Duodenal mucosa (tissue), 2 donors: Measurements from ENCODE around the gene FCER1G.

Experiments
- H3K27ac ChIP-seq: one replicate; pipeline ENCODE4 v1.7.0; 2013; ENCODE audit warnings: low read depth, low read length
- H3K27me3 ChIP-seq, 2 donors: one replicate each; pipeline ENCODE4 v1.7.0; 2013; ENCODE audit warnings: low read length in 2 of 2, control low read depth in 1 of 2; ENCODE audit not compliant: insufficient read depth in 2 of 2, control insufficient read depth in 1 of 2
- H3K36me3 ChIP-seq, 2 donors: one replicate each; pipeline ENCODE4 v1.7.0; 2013; ENCODE audit warnings: low read length in 2 of 2, control low read depth in 1 of 2; ENCODE audit not compliant: insufficient read depth in 2 of 2, control insufficient read depth in 1 of 2
- H3K4me1 ChIP-seq, 2 donors: one replicate each; pipeline ENCODE4 v1.7.0; 2013; ENCODE audit warnings: low read length in 2 of 2, control low read depth in 1 of 2; ENCODE audit not compliant: insufficient read depth in 2 of 2, control insufficient read depth in 1 of 2
- H3K4me3 ChIP-seq, 2 donors: one replicate each; pipeline ENCODE4 v1.7.0; 2013; ENCODE audit warnings: low read length in 2 of 2, low read depth in 1 of 2
- H3K9ac ChIP-seq, 2 donors: one replicate each; pipeline ENCODE4 v1.7.0; 2013; ENCODE audit warnings: low read length in 2 of 2, low read depth in 1 of 2
- H3K9me3 ChIP-seq, 2 donors: one replicate each; pipeline ENCODE4 v1.7.0; 2013; ENCODE audit warnings: low read length in 2 of 2, control low read depth in 1 of 2; ENCODE audit not compliant: control insufficient read depth in 1 of 2

The FCER1G gene

DNA sequence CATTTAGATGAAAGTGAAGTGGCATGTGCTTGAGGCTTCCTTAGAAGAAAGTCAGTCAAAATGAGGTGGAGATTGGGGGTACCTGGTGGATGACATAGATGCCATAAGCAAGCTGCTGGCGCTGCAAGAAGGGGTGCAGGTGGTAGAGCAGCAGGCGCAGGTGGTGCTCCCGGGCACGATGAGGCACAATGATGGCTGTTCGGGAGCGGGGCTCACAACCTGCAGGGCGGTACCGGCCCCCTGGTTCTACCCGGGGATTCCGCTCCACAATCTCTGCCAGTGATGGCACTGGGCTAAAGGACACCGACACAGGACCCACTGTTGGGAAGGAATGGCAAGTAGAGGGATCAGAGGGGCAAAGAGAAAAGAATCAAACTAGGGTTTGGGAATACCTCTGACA, 40.2 kb upstream of the FCER1G start:
- Histone ChIP-seq H3K9me3 (no peaks in the 10 kb centered on the region), H3K9ac (no peak overlapping the region), H3K4me3 (no peak overlapping the region), H3K27me3 (no peaks in the 10 kb centered on the region), H3K4me1 (peaks cover 20 to 34% of the 10 kb centered on the region in 2 donors), H3K27ac (no peak overlapping the region), H3K36me3 (peaks cover 33 to 54% of the 10 kb centered on the region in 2 donors)

DNA sequence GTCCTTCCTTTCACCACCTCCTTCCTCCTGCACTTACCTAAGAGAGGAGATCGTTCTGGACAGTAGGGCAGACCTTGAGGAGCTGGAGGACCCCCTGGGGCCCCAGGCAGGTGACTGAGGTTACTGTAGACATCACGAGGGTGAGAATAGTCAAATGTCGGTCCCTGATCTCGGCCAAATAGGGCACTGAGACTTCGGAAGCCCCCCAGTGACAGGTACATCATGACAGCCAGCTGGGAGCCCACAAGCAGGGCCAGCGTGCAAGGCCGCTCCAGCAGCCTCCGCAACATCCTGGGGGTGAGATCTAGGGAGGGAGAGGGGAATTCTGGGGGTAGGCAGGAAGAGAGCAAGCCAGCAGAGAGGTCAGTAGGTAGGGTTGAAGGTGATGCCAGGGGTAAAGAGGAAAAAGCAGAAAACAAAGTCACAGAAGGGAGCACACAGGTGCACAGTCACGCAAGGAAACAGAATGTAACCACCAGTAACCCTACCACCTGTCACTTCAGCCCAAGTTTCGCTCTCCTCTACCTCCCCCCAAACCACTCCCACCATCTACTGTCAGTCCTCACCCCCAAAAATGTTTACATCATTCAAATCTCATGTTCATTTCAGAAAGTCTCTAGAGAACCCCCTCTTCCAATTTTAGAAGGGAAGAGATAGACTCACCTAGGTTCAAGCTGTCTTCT, 39.2 kb upstream of the FCER1G start:
- peaks cover 26 to 44% of the 10 kb centered on the region in 2 donors for H3K36me3 ChIP-seq

DNA sequence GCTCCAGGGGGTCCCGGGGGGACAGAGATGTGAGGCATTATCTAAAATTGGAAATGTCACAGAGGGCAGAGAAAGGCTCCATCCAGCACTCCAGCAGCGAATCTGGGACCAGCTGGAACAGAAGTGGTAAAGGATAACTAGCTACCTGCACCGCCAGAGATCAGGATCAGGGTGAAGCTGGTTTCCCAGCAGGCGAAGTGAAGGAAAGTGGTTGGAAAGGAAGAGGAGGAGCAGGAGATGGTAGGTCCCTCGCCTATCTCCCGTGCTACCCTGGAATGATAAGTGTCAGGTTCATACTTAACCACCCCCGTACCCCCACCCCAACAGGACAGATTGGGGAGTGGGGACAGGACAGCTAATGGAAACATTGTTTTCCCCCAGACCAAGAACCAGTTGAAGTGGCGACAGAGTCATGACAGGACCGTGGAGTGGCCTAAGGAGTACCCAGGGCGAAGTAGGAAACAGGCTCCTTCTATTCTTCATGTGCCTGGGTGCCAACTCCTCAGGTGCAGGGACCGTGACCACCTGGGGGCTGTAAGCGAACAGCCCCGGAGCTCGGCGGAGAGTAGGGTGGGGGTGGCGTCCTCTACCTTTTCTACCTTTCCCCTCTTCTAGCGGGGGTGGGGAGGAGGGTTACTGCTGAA, 38.5 kb upstream of the FCER1G start:
- Histone ChIP-seq H3K9ac (peak overlapping the region; percentile 90 to 96), H3K27ac (peak overlapping the region; percentile 79), H3K4me1 (peaks cover 20 to 34% of the 10 kb centered on the region in 2 donors), H3K36me3 (peaks cover 25 to 38% of the 10 kb centered on the region in 2 donors), H3K9me3 (no peaks in the 10 kb centered on the region), H3K27me3 (no peaks in the 10 kb centered on the region), H3K4me3 (peak overlapping the region; percentile 84 to 99)

More for the DNA sequence above, 39.2 kb upstream of the FCER1G start:
- no peaks in the 10 kb centered on the region for H3K27me3 ChIP-seq
- peaks cover 20 to 34% of the 10 kb centered on the region in 2 donors for H3K4me1 ChIP-seq
- peak overlapping the region; percentile 90 to 96 for H3K9ac ChIP-seq
- no peak overlapping the region for H3K27ac ChIP-seq
- H3K4me3 ChIP-seq = peak overlapping the region; percentile 84 to 99
- H3K9me3 ChIP-seq = no peaks in the 10 kb centered on the region

DNA sequence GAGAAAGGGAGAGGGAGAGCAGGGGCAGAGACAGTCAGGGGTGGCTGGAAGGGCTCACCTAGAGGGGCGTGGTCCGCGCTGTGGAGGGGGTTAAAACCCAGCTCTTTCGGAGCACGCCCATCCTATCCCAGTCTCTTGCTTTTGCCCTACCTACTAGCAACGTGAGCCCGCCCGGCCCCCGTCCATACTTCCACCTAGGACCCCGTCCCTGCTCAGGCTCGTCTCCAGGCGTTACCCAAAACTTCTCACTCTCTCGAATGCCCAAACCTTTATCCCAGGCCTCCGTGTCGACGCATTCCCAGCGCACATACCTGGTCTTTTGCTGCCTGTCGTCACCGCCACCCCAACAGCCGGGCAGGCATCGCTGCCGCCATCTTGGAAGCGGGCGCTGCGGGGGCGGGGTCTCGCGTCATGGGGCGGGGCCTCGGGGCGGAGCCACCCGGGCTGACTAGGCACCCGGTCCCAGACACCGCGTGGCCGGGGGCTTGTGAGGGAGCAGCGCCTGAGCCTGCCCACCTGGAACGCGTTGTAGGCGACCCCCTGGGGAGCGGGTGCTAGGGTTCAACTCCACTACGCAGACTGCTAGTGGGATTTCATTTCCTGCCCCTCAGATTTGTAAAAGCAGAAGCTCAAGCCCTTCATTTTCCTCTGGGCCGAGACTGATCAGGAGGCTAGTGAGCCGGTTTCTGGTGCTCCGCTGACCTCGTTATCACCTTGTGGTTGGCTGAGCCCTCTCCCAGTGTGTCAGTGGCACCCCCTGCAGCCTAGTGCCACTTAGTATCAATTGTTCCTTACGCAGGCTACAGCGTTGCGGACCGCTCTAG, 37.8 kb upstream of the FCER1G start, which contains the start of gene B4GALT3:
B4GALT3 (minus strand) TSS at position 396 of the 824 bp plus-strand sequence. CDS start 1,447 bp downstream, outside the sequence.
- H3K4me3 ChIP-seq = peak within 1 kb of the TSS; percentile 84 to 99
- H3K27me3 ChIP-seq = no peaks in the 10 kb centered on the region
- H3K36me3 ChIP-seq = peaks cover 20 to 30% of the 10 kb centered on the region in 2 donors
- H3K4me1 ChIP-seq = peaks cover 20 to 37% of the 10 kb centered on the region in 2 donors
- H3K27ac ChIP-seq = peak within 1 kb of the TSS; percentile 79
- peak within 1 kb of the TSS; percentile 90 to 96 for H3K9ac ChIP-seq
- H3K9me3 ChIP-seq = no peaks in the 10 kb centered on the region

- Histone ChIP-seq H3K36me3 (peaks cover 19 to 25% of the 10 kb centered on the region in 2 donors), H3K4me3 (peak overlapping the region; percentile 84 to 99), H3K9ac (peak overlapping the region; percentile 90 to 96), H3K27ac (peak overlapping the region; percentile 11), H3K27me3 (no peaks in the 10 kb centered on the region), H3K4me1 (peaks cover 20 to 36% of the 10 kb centered on the region in 2 donors), H3K9me3 (no peaks in the 10 kb centered on the region)
Observed at GRCh38 chr1:161177936-161178244, 37.2 kb upstream of the FCER1G start.

GRCh38 chr1:161179698-161180097, 35.4 kb upstream of the FCER1G start:
- Histone ChIP-seq H3K27ac (no peak overlapping the region), H3K4me1 (peaks cover 25 to 34% of the 10 kb centered on the region in 2 donors), H3K4me3 (no peak overlapping the region), H3K27me3 (no peaks in the 10 kb centered on the region), H3K36me3 (peaks cover 5 to 10% of the 10 kb centered on the region in 2 donors), H3K9ac (no peak overlapping the region), H3K9me3 (no peaks in the 10 kb centered on the region)

- peaks cover 0 to under 1% of the 10 kb centered on the region in 2 donors for H3K36me3 ChIP-seq
- no peak overlapping the region for H3K9ac ChIP-seq
- no peaks in the 10 kb centered on the region for H3K9me3 ChIP-seq
- no peaks in the 10 kb centered on the region for H3K27me3 ChIP-seq
- H3K4me1 ChIP-seq = peaks cover 26 to 32% of the 10 kb centered on the region in 2 donors
- H3K27ac ChIP-seq = no peak overlapping the region
- H3K4me3 ChIP-seq = no peak overlapping the region
Observed at GRCh38 chr1:161180639-161181038, 34.5 kb upstream of the FCER1G start.

DNA sequence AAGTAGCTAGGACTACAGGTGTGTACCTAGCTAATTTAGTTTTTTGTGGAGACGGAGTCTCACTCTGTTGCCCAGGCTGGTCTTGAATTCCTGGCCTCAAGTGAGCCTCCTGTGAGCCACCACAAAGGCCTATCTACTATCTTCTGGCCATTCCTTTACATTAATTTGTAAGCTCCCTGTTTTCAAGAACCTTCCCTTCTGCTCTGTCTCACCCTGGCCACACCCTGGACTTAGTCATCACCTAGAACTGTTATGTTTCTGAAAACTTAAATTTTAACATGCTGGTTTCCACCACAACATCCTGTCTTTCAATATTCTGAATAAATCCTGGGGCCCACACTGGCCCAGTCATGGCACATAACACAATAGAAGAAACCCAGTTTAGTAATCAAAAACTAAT, 32.9 kb upstream of the FCER1G start:
- Histone ChIP-seq H3K27ac (no peak overlapping the region), H3K4me3 (no peak overlapping the region), H3K9me3 (no peaks in the 10 kb centered on the region), H3K27me3 (no peaks in the 10 kb centered on the region), H3K4me1 (peaks cover 26 to 31% of the 10 kb centered on the region in 2 donors), H3K36me3 (no peaks in the 10 kb centered on the region), H3K9ac (no peak overlapping the region)

DNA sequence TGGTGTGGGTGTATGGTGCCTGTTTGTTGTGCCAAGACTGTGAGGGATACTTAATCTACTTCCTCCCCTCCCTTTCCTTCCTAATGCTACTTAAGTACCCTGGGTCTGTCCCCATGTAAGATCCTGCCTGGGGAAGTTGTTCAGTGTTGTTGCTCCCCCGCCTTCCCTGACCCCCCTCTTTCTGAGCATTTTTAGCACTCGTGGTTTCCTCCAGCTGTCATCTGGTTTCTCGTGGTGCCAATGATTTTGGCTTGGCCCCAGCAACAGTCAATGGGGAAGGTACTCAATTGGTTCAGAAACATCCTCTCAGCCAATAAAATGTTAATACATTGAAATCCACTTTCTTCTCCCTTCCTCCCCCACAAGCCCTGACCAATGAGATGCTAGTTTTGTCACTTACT, 29.8 kb upstream of the FCER1G start:
- Histone ChIP-seq H3K4me1 (peaks cover 22 to 25% of the 10 kb centered on the region in 2 donors), H3K27ac (peak overlapping the region; percentile 74), H3K9me3 (no peaks in the 10 kb centered on the region), H3K4me3 (peak overlapping the region in 1 of 2 donors; percentile 9), H3K9ac (peak overlapping the region in 1 of 2 donors; percentile 27), H3K36me3 (no peaks in the 10 kb centered on the region), H3K27me3 (no peaks in the 10 kb centered on the region)
